ENCODE data around the gene SLC29A3. TPM values are rescaled to one million over a fixed set of nuclear protein-coding genes. Genes with fewer than 3 reads are reported as not detected.
A peak's percentile ranks its signal among the peaks of the same experiment; 100 is the strongest.

Gene SLC29A3
- total RNA-seq, 4 donors from 2014 or later, result 1.9 to 4.4 (median 2.8) TPM; not detected in 1

DNA sequence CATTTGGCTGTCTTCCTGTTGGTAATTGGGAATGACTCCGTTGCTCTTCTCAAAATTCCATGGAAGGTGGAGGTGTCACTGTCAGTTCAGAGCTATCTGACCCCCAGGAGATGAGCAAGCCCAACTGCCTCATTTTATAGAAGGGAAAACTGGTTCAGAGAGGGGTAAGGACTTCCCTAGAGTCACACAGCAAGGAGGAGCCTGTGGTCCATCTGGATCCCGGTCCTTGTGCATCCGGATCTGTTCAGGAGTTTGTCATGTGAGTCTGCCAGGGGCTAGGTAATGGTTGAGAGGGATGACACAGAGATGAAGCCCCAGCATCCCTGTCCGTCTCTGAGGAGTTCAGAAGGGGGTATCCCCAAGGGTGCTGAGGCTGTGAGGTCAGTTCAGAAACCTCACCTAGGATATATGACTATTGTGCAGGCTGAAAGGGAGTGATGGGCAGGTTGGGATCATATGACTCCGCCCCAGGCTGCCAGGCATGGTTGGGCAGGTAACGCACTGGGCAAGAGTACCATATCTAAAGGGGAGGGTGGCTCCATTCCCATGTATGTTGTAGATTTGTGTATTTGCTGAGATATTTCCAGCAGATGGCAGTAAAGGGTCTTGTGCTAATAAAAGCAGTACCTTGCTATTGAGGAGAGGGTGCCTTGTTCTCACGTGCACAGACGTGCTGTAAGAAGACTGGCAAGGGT, 16.0 kb upstream of the SLC29A3 start:
- Histone ChIP-seq H3K27ac (no peak overlapping the region), H3K27me3 (no peaks in the 10 kb centered on the region), H3K36me3 (no peaks in the 10 kb centered on the region), H3K9me3 (no peaks in the 10 kb centered on the region), H3K4me3 (no peak overlapping the region), H3K4me1 (peaks cover 0 to 1% (median 0%) of the 10 kb centered on the region in 4 donors)
- no peak for DNase-seq
- TF ChIP-seq POLR2A (IDR thresholded peaks at IDR 0.05), result no peak
- TF ChIP-seq, protein P1, sequence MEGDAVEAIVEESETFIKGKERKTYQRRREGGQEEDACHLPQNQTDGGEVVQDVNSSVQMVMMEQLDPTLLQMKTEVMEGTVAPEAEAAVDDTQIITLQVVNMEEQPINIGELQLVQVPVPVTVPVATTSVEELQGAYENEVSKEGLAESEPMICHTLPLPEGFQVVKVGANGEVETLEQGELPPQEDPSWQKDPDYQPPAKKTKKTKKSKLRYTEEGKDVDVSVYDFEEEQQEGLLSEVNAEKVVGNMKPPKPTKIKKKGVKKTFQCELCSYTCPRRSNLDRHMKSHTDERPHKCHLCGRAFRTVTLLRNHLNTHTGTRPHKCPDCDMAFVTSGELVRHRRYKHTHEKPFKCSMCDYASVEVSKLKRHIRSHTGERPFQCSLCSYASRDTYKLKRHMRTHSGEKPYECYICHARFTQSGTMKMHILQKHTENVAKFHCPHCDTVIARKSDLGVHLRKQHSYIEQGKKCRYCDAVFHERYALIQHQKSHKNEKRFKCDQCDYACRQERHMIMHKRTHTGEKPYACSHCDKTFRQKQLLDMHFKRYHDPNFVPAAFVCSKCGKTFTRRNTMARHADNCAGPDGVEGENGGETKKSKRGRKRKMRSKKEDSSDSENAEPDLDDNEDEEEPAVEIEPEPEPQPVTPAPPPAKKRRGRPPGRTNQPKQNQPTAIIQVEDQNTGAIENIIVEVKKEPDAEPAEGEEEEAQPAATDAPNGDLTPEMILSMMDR (IDR thresholded peaks at IDR 0.05), result peak in 4 of 6 experiments; percentile 39 to 45 (median 42)

DNA sequence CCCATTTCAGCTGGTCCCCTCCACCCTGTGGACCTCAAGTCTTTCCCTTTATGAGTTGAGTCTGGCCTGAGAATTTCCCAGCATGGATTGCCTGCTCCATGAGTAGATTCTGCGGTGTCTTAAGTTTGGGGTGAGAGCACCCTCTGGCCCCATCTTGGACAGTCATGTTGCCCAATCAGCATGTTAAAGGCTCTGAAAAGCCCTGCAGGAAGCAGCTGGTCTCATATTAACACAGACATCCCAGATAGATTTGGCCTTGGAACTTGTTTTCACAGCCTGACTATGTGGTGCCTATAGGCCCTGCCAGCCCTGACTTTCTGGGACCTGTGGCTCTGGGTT, 15.5 kb upstream of the SLC29A3 start:
- Histone ChIP-seq H3K27me3 (no peaks in the 10 kb centered on the region), H3K36me3 (no peaks in the 10 kb centered on the region), H3K4me3 (no peak overlapping the region), H3K4me1 (peaks cover 0 to 7% (median 0%) of the 10 kb centered on the region in 4 donors), H3K27ac (no peak overlapping the region), H3K9me3 (no peaks in the 10 kb centered on the region)
- DNase-seq, result no peak
- TF ChIP-seq POLR2A (IDR thresholded peaks at IDR 0.05), result no peak
- TF ChIP-seq, protein P1 (IDR thresholded peaks at IDR 0.05), result no peak

DNA sequence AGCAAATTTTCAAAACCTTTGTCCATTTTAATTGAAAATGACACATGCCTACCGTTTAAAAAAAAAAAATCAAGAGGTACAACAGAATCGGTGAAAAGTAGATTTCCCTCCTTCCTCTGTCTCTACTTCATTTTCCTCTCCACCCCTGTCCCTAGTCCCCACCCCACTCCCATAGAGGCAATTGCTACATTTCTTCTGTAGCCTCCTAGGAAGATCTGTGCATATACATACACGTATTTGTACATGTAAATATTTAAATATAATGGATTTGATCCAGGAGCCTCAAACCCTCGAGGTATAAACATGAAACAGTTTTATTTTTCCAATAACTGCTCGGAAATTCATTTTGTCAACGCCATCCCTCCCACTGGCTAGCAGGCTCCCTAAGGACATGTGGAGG, 14.1 kb upstream of the SLC29A3 start:
- peaks cover 0 to 10% (median 0%) of the 10 kb centered on the region in 4 donors for H3K4me1 ChIP-seq
- TF ChIP-seq, protein P1 (IDR thresholded peaks at IDR 0.05), result no peak
- TF ChIP-seq POLR2A (IDR thresholded peaks at IDR 0.05), result no peak
- DNase-seq, result no peak

DNA sequence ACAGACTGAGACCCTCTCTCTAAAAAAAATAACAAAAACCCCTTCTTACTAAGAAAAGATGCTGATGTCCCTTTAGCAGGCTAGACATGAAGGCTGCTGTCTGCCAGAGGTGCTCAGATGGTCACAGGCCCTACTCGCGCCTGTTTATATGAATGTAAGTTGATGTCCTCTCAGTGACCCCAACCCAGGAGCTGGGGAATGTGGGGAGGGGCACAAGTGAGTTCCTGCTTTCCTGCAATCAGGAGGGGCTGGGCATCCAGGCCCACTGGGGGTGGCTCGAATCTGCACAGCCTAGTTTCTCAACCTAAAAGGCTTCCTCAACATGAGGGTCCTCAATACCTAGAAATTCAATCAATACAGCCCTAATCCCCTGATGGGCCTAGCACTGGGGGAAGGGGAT, 12.1 kb upstream of the SLC29A3 start:
- DNase-seq, result no peak
- Histone ChIP-seq H3K4me1 (peaks cover 0 to 10% (median 0%) of the 10 kb centered on the region in 4 donors), H3K4me3 (no peak overlapping the region), H3K27ac (peak overlapping the region in 1 of 4 donors; percentile 38), H3K27me3 (no peaks in the 10 kb centered on the region), H3K9me3 (no peaks in the 10 kb centered on the region), H3K36me3 (no peaks in the 10 kb centered on the region)
- TF ChIP-seq POLR2A (IDR thresholded peaks at IDR 0.05), result no peak

More for the DNA sequence above, 14.1 kb upstream of the SLC29A3 start:
- Histone ChIP-seq H3K27me3 (no peaks in the 10 kb centered on the region), H3K4me3 (no peak overlapping the region), H3K36me3 (no peaks in the 10 kb centered on the region), H3K27ac (no peak overlapping the region), H3K9me3 (no peaks in the 10 kb centered on the region)

DNA sequence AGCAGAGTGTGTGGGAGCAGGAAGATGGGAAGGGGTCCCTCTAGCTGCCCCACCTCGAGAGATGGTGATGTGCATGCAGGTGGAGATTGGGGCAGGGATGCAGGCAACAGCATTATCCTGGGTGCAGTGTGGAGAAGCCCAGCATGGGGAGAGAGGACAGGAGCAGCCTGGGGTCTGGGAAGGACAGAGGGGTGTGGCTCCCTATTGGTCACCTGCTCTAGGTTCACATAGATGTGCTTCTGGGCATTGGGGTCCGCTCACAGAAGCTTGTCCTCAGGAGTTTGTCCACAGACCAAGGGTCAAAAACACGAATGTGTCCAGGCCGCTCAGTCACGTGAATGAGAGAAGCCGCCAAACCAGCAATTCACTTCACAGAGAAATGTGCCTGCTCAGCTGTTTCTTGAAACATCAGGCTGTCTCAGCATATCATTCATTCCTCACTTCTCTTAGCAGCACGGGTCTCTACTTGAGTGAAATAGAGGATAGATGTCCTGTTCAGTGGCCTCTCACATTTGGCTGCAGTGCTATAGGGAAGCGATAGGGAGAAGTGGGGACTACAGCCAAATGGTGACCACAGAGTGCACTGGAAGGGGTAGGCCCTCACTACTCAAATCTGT, 11.5 kb upstream of the SLC29A3 start:
- H3K27me3 ChIP-seq, result no peaks in the 10 kb centered on the region
- H3K36me3 ChIP-seq, result no peaks in the 10 kb centered on the region
- DNase-seq, result no peak
- H3K27ac ChIP-seq, result peak overlapping the region in 1 of 4 donors; percentile 38
- TF ChIP-seq, protein P1 (IDR thresholded peaks at IDR 0.05), result no peak
- TF ChIP-seq POLR2A (IDR thresholded peaks at IDR 0.05), result no peak
- no peak overlapping the region for H3K4me3 ChIP-seq
- peaks cover 0 to 10% (median 0%) of the 10 kb centered on the region in 4 donors for H3K4me1 ChIP-seq
- H3K9me3 ChIP-seq, result no peaks in the 10 kb centered on the region

DNA sequence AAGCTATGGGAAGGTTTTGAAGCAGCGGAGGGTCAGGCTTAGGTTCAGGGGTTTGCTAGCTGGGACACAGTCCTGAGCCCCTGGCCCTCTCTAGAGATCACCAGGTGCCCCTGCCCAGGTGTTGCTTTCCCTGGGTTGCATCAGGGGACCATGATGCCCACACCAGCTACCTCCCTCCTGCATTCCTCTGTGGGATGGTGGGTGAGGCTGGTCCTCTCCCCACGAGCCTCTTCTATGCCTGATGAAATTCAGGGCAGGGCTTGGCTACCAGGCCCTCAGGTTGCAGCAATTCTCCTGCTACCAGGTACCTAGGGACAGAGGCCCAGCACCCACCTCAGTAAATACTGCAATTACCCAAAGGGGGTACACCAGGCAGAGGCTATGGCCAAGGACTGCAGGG, 10.8 kb upstream of the SLC29A3 start:
- Histone ChIP-seq H3K36me3 (no peaks in the 10 kb centered on the region), H3K27ac (no peak overlapping the region), H3K4me3 (no peak overlapping the region), H3K9me3 (no peaks in the 10 kb centered on the region), H3K27me3 (no peaks in the 10 kb centered on the region), H3K4me1 (peaks cover 0 to 10% (median 0%) of the 10 kb centered on the region in 4 donors)
- no peak for TF ChIP-seq POLR2A (IDR thresholded peaks at IDR 0.05)
- TF ChIP-seq, protein P1 (IDR thresholded peaks at IDR 0.05), result no peak
- no peak for DNase-seq
